Osteocyte (in vitro differentiated cells): Measurements from ENCODE around the gene CMIP. TPM values are rescaled to one million over a fixed set of nuclear protein-coding genes. Genes with fewer than 3 reads are reported as not detected.
"Not testable (repeated sequence)": the region's sequence is repeated elsewhere in the genome, so short reads cannot be mapped to it uniquely, and the experiment has no call there.

Experiments
- DNase-seq: peaks from one replicate; pipeline ENCODE4 v3.0.0; 2021; ENCODE audit warnings: mixed read lengths; ENCODE audit not compliant: unreplicated experiment; ENCODE audit errors: extremely low spot score
- H3K27ac Mint-ChIP-seq: one replicate; pipeline ENCODE4 v1.8.0; 2021; ENCODE audit warnings: mild to moderate bottlenecking, mixed read lengths; ENCODE audit not compliant: unreplicated experiment
- H3K27me3 Mint-ChIP-seq: one replicate; pipeline ENCODE4 v1.8.0; 2021; ENCODE audit warnings: mixed read lengths; ENCODE audit not compliant: unreplicated experiment
- H3K36me3 Mint-ChIP-seq: one replicate; pipeline ENCODE4 v1.8.0; 2021; ENCODE audit warnings: mixed read lengths; ENCODE audit not compliant: unreplicated experiment
- H3K4me1 Mint-ChIP-seq: one replicate; pipeline ENCODE4 v1.8.0; 2021; ENCODE audit warnings: mixed read lengths; ENCODE audit not compliant: unreplicated experiment
- H3K4me3 Mint-ChIP-seq: one replicate; pipeline ENCODE4 v1.8.0; 2021; ENCODE audit warnings: mild to moderate bottlenecking, moderate library complexity, mixed read lengths; ENCODE audit not compliant: unreplicated experiment
- H3K9me3 Mint-ChIP-seq: one replicate; pipeline ENCODE4 v1.8.0; 2021; ENCODE audit warnings: mixed read lengths; ENCODE audit not compliant: unreplicated experiment
- CTCF ChIP-seq: fragments of 200-600 bp; sonication (generic); IDR thresholded peaks from 2 replicates; pipeline ENCODE4 v1.5.0; 2021; ENCODE audit warnings: antibody characterized with exemption, mild to moderate bottlenecking, moderate library complexity
- total RNA-seq: library from RNA; stranded (reverse); gene quantifications from 2 replicates; pipeline ENCODE4 v1.2.1, GENCODE V29; 2021

Gene CMIP
- total RNA-seq, 1 donor from 2014 or later: 38.0 TPM

- Mint-ChIP-seq H3K36me3 (no peaks in the 10 kb centered on the region), H3K9me3 (no peaks in the 10 kb centered on the region), H3K4me3 (no peak overlapping the region), H3K27ac (no peak overlapping the region), H3K27me3 (no peaks in the 10 kb centered on the region), H3K4me1 (peaks cover 14% of the 10 kb centered on the region)
- DNase-seq: no peak
- no peak for TF ChIP-seq CTCF
Observed at GRCh38 chr16:81399909-81400308, 44.7 kb upstream of the CMIP start.

- no peaks in the 10 kb centered on the region for H3K9me3 Mint-ChIP-seq
- peak overlapping the region; percentile 11 for H3K4me3 Mint-ChIP-seq
- H3K36me3 Mint-ChIP-seq: no peaks in the 10 kb centered on the region
- H3K27me3 Mint-ChIP-seq: no peaks in the 10 kb centered on the region
- peak overlapping the region; percentile 27 for H3K27ac Mint-ChIP-seq
- TF ChIP-seq CTCF: no peak
- no peak for DNase-seq
- H3K4me1 Mint-ChIP-seq: peaks cover 18% of the 10 kb centered on the region
Observed at GRCh38 chr16:81401035-81401950, 43.3 kb upstream of the CMIP start.

- H3K36me3 Mint-ChIP-seq: no peaks in the 10 kb centered on the region
- no peak for TF ChIP-seq CTCF
- no peaks in the 10 kb centered on the region for H3K27me3 Mint-ChIP-seq
- H3K4me3 Mint-ChIP-seq: no peak overlapping the region
- no peak for DNase-seq
- H3K4me1 Mint-ChIP-seq: peaks cover 18% of the 10 kb centered on the region
- no peak overlapping the region for H3K27ac Mint-ChIP-seq
- no peaks in the 10 kb centered on the region for H3K9me3 Mint-ChIP-seq
Observed at GRCh38 chr16:81403208-81403600, 41.4 kb upstream of the CMIP start.

- Mint-ChIP-seq H3K27me3 (no peaks in the 10 kb centered on the region), H3K36me3 (no peaks in the 10 kb centered on the region), H3K9me3 (no peaks in the 10 kb centered on the region), H3K27ac (no peak overlapping the region), H3K4me1 (peaks cover 18% of the 10 kb centered on the region), H3K4me3 (no peak overlapping the region)
- DNase-seq: peak; percentile 93
- TF ChIP-seq CTCF: peak; percentile 99
Observed at GRCh38 chr16:81403601-81404391, 40.8 kb upstream of the CMIP start.

- not testable (repeated sequence) for H3K4me3 Mint-ChIP-seq, DNase-seq, H3K27ac Mint-ChIP-seq, H3K9me3 Mint-ChIP-seq, H3K36me3 Mint-ChIP-seq, H3K27me3 Mint-ChIP-seq
- peaks cover 22% of the 10 kb centered on the region for H3K4me1 Mint-ChIP-seq
Observed at GRCh38 chr16:81405002-81405401, 39.6 kb upstream of the CMIP start.
